GM21447 (cell line): Measurements from ENCODE around the gene IL10RA.

Experiments
- ATAC-seq: cut with Tn5 transposase; IDR thresholded peaks from one replicate; pipeline ENCODE4 v1.9.1; 2021; ENCODE audit not compliant: unreplicated experiment

IL10RA gene

DNA sequence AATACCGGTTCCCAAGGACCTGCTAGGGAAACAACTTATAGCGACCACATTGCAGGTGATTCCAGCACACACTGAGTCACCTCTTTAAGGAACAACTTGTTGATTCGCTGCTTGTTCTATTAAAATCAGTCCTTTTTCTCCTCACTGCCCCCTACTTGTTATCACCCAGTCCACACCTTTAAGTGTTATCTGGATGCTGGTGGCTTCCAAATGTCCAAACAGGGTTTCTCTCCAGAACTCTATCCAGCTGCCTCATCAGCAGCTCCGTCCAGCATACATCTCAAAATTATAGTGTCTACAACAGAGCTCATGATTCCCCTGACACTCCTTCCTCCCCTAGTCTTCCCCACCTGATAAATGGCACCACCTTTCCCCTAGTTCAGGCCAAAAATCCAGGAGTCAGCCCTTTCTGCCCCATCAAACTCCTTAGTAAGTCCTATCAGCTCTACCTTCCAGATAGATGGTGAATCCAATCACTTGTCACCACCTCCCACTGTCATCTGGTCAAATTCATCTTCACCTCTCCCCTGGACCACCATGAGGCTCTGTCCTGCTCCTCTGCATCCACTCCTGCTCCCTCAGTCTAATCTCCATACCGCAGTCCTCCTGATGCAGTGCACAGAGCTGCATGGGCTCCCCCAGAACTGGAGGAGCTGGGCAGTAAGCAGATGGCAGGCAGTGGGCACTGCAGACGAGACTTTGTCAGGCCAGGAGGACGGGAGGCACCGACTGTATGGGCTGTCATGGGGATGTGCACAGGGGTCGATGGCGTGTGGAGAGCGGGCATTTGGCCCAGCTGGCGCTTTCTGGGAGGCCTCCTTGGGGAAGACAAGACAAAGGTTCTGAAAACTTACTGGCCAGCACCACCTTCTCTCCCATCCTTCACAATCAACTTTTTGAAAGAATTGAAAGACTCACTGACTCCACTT is 19.3 kb downstream of the IL10RA start:
- ATAC-seq: no peak

- no peak for ATAC-seq
Measured at GRCh38 chr11:118006153-118006534, 19.9 kb downstream of the IL10RA start.

GRCh38 chr11:118007040-118007439 is 20.8 kb downstream of the IL10RA start:
- no peak for ATAC-seq

DNA sequence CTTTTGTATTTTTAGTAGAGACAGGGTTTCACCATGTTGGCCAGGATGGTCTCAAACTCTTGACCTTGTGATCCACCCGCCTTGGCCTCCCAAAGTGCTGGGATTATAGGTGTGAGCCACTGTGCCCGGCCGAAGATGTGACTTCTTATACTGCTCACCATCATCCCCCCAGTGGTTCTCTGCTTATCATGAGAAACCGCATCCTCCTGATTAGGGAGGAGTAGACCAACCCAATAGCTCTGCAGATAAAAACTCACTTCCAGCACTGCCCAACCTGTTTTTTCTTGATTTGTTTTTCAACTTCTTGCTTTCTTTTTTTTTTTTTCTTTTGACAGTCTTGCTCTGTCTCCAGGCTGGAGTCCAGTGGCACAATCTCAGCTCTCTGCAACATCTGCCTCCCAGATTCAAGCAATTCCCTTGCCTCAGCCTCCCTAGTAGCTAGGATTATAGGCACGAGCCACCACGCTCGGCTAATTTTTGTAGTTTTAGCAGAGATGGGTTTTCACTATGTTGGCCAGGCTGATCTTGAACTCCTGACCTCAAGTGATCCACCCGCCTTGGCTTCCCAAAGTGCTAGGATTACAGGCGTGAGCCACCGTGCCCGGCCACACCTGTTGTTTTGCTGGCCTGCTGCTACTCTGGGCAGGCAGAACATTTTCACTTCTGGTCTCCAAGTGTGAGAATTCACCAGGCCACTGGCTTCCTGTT is 21.5 kb downstream of the IL10RA start:
- peak; percentile 46 for ATAC-seq

DNA sequence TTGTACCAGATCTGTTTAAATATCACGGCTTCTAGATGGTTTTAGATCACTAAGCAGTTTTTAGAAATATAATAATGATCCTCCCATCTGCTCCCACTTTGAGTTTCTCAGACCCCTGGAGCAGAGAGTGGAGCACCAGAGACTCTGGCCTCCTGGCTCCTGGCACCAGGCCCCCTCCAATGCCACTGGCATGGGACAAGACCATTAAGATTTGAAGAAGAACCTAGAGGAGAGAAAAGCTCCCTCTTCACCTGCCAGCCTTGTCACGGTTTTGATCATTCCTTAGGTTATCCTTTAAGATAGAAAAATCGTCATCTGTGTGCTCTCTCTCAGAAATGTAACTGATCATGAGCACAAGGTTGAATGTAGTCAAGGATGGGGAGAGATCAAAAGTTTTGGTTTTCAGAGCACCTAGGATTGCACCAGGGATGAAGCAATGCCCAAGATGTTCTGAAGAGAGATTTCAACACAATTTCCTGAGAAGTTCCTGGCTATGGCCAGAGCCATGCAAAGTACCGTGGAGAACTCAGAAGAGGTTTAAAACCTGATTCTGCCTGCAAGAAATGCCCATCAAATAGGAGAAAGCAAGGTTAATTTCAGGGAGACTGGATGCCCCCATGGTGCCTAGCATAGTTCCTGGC is 22.2 kb downstream of the IL10RA start:
- ATAC-seq: no peak

DNA sequence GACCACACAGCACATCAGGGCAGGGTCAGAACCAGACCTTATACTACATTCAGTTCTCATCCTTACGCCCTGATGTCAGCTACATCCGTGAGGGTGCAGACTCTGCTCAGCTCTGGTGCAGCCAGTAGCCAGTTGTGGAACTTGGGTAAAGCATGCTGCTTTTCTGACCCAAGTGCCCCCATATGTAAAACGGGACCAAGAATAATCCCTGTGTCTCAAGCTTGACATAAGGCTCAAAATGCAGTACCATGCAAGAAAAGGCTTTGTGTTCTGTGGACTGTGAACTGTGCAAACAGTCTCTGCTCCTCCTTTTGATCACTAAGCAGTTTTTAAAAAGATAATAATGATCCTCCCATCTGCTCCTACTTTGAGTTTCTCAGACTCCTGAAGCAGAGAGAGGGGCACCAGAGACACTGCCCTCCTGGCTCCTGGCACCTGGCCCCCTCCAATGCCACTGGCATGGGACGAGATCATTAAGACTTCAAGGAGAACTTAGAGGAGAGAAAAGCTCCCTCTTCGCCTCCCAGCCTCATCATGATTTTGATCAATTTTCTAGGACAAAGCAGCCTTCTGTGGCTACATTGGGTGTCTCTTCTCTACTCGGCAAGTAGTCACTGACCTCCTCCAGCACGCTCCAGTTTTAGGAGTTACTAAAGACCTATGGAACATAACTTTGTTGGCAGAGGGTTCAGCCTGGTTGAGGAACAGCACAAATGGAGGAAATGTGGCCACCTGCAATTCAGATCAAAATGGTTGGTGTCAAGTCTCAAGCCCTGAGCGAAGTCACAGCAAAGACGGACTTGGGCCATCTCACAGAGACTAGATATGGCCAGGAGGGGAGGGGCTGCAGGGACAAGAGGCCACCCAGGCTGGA is 23.9 kb downstream of the IL10RA start:
- peak; percentile 1 for ATAC-seq

DNA sequence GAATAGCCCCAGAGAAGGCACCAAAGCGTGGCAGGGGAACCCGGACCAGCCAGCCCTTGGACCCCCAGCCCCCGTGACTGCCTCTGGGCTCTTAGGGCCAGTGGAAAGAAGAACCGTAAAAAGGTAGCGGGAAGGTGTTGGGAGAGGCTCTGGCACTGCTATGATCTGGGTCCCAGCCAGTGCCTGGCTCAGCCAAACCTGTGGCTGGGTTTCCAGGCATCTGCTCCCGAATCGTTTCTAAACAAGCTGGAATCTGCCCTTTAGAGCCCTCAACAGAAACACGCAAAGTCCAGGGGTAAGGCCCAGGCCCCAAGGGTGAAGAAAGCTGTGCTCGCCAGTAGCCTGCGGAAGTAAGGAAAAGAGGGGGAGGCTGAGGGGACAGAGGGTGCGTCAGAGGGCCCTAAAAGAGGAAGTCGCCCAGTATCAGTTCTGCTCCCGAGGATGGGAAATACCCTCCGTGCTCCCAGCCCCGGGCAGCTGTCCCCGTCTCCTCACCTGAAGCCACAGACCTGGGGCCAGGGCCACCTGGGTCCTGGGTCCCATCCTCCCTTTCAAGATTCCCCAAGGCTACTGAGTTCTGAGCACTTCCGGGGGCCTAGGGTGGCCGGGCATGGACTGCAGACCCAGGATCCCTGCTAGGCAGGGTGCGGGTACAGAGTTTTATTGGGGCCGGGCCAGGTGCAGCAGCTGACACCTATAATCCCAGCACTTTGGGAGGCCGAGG is 24.7 kb downstream of the IL10RA start:
- ATAC-seq: peak; percentile 78

DNA sequence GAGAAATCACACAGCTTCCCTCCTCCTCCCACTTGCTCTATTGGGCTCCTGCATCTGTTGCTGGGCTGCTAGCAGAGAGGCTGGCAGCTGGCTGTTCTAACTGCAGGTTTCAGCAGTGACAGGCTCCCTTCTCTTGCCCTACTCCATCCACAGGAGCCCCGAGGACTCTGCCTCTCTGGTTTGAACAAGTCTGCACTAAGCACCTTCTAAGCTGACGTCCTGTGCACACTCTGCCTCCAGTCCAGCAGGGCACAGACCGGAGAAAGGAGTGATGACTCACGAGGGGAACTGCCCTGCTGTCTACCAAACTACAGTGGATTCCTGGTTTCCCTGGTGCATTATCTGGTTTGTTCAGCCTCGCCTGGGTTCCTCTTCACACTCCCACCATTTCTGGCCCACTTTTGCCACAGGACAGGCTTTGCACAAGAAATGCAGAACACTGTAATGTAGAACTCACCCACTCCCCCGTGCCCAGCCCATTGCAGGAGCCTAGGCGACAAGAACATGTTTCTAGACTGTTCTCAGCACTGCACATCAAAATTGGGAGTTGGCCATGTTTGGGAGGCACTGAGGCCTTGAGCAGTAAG is 26.0 kb downstream of the IL10RA start:
- ATAC-seq: no peak

- no peak for ATAC-seq
Measured at GRCh38 chr11:118014022-118014421, 27.8 kb downstream of the IL10RA start.

DNA sequence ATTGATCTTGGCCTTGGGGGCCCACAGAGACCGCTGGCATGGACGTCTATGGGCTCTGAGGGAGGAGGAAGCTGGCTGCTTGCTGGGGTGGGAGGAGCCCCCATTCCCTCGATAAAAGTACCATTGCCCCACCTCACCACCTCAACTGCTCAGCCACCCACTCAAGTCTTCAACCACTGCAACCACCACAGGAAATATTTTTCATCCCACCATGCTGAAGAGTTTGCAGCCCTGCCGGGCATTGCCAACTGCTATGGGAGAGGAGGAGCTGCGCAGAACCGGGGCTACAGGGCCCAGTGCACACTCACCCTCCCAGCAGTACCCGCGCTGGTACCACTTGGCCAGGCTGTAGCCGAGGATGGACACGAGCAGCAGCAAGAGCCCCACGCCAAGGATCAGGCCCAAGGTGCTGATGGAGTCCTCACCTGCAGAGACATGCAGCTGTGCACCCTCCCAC is 29.2 kb downstream of the IL10RA start:
- ATAC-seq: no peak

- ATAC-seq: no peak
Measured at GRCh38 chr11:118016104-118016503, 29.9 kb downstream of the IL10RA start.

GRCh38 chr11:118017111-118017510 is 30.9 kb downstream of the IL10RA start:
- no peak for ATAC-seq

DNA sequence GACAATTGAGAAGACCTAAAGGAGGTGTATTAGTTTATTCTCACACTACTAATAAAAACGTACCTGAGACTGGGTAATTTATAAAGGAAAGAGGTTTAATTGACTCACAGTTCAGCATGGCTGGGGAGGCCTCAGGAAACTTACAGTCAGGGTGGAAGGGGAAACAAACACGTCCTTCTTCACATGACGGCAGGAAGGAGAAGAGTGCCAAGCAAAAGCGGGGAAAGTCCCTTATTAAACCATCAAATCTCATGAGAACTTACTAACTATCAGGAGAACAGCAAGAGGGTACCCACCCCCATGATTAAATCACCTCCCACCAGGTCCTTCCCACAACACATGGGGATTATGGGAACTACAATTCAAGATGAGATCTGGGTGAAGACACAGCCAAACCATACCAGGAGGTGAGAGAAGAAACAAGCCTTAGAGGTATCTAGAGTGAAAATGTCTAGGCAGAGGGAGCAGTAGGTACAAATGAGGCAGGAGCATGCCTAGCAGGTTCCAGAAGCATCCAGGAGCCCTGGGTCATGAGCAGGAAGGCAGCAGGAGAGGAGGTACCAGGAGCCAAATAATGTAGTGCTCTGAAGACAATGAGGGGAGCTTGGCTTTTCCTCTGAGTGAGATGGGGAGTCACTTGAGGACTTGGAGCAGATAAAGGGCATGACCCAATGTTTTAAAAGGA is 31.6 kb downstream of the IL10RA start:
- no peak for ATAC-seq

DNA sequence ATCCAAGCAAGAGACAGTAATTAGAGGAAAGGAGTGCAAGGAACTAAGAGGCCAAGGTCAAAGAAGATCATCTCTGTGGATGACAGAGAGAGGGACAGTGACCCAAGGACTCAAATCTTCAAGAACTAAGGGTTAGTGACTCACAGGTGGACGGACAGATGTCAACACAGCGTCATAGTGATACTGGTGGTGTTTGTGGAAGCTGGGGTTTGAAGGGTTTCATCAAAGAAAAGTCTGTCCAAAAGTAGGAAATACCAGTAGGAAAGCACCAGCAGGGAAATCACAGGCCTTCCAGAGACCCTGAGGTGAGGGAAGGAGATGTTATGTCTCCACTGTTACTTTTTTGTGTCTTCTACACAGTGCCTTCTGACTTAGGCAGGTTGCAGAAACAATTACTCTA is 32.2 kb downstream of the IL10RA start:
- no peak for ATAC-seq

DNA sequence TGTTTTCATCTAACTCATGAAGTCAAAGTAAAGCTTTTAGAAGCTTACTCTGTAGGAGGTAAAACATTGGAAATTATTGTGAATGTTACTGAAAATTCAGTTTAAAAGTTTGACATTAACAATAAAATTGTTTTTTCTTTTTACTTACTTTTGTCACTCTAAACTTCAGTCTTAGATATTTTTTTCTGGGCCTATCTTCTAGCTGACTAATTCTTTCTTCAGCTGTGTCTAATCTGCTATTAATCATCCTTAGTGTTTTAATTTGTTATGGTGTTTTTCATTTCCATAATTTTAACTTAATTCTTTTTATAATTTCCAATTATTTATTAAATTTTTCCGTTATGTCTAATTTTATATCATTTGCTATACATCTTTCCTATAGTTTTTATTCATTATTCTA is 35.0 kb downstream of the IL10RA start:
- no peak for ATAC-seq

DNA sequence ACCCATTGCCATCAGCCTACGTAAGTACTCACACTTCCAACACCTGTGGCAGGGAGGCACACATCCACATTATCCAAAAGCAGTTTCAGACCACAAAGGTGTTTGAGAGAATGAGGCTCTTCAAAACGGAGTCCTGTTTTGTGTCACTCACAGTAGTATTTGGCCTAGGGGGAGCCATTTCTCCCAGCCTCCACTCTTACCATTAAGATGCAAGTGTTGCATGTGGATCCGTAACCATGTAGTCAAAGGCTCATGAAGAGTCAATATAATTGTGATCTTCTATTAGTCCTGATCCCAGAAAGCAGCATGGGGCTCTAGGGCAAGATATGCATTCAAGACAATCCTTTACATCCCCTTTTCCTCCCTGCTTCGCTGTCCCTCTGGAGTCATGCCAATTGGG is 41.5 kb downstream of the IL10RA start:
- ATAC-seq: no peak

- no peak for ATAC-seq
Measured at GRCh38 chr11:118028626-118029025, 42.4 kb downstream of the IL10RA start.

GRCh38 chr11:118033443-118033842 is 47.2 kb downstream of the IL10RA start:
- peak; percentile 58 for ATAC-seq

GRCh38 chr11:118042141-118042540 is 55.9 kb downstream of the IL10RA start:
- ATAC-seq: no peak
